GM18498 (cell line): ENCODE data around the gene RAD17.
"Not testable (repeated sequence)": the region's sequence is repeated elsewhere in the genome, so short reads cannot be mapped to it uniquely, and the experiment has no call there.

Source experiments
- ATAC-seq: cut with Tn5 transposase; IDR thresholded peaks from one replicate; pipeline ENCODE4 v1.9.1; 2021; ENCODE audit warnings: mild to moderate bottlenecking, moderate library complexity; ENCODE audit not compliant: unreplicated experiment

The RAD17 gene

DNA sequence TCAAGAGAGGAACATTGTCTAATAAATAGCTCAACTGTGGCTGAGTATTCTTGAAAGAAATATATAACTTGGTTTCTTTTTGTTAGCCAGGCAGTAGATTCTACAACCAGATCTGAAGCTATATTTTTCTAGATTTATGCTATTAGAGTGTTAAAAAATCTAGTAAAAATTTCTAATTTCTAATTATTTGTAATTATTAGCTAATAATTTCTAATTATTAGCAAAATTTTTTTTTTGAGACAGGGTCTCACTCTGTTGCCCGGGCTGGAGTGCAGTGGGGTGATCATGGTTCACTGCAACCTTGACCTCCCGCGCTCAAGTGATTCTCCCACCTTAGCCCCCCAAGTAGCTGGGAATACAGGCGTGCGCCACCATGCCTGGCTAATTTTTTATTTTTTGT lies 2.8 kb downstream of the RAD17 start:
- ATAC-seq = no peak

DNA sequence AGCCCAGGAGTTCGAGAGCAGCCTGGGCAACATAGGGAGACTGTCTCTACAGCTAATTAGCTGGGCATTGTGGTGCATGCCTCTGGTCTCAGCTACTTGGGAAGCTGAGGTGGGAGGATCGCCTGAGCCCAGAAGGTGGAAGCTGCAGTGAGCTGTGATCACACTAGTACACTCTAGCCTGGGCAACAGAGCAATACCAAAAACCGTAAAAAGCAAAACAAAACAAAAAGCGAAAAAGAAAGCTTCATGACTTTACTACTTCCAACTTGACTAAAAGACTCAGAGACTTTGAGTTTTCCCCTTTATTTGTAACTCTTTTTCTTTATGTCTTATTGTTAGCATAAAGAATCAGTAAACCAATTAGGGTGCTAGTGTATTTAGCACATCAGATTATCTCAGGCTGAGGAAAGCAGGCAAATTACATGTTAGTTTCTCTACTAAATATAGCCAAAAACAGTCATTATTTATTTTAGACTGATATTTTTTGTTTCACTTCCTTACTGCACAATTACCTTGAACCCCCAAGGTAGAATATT lies 5.4 kb downstream of the RAD17 start:
- ATAC-seq = peak; percentile 81

DNA sequence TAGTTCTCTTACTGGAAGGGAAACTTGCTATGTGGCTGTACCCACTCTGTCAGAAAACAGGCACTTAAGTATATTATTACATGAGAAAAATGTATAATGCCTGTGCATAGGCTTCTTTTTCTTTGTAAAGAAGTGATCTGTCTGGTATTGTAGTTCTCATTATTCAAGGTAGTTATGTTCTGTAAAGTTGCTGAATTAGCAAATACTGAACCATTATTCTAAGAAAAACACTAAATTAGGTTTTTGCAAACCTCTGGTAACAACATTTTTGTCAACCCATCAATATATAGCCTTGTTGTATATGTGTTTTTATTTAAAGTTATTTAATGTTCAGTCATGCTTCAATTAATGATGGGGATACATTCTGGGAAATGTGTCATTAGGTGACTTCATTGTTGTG lies 8.8 kb downstream of the RAD17 start:
- ATAC-seq = no peak

DNA sequence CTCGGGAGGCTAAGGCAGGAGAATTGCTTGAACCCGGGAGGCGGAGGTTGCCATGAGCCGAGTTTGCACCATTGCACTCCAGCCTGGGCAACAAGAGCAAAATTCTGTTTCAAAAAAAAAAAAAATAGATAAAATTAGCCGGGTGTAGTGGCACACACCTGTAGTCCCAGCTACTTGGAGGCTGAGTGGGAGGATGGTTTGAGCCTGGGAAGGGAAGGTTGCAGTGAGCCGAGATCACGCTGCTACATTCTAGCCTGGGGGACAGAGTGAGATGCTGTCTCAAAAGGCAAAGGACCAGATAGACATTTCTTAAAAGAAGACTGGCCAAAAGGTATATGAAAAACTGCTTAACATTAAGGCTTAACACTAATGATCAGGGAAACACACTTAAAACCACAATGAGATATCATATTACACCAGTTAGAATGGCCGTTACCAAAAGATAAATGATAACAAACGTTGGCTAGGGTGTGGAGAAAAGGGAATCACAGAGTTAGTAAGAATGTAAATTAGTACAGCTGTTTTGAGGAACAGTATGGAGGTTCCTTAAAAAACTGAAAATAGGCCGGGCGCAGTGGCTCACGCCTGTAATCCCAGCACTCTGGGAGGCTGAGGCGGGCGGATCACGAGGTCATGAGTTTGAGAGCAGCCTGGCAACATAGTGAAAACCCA lies 35.2 kb downstream of the RAD17 start:
- no peak for ATAC-seq

DNA sequence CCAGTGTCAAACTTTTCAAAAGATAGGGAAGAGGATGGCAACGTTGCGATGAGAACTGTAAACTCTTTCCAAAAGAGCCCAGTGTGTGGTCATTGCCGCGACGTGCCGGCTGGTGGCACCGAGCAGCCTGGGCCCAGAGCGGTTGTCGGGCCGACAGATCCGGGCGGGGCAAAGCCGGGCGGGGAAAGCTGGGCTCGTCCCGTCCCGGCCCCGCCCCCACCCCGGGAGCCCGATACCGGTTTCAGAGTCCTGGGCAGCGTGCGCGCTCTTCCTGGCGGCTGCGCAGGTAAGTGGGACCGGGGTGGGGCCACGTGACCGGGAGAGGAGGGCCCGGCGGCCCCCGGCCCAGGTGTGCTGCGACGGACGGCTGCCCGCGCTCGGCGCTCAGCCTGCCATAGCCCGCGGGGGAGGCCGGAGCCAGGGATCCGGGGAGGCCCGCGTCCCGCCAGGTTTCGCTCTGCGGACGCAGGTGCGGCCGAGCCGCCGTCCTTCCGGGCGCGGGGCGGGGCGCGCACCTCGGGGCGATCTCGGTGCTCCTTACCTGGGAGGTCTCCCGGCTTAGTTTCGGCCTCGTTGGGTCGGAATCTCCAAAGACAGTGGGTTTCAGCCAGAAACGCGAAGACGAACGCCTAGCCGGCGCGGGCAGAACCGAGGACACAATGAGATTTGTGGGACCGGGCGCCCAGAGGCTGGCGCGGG lies 45.4 kb downstream of the RAD17 start, which contains the start of gene MARVELD2:
Gene MARVELD2 (plus strand): TSS at position 232 of the 699 bp plus-strand sequence. CDS start 4,270 bp downstream, outside the sequence.
- peak; percentile 68 for ATAC-seq

DNA sequence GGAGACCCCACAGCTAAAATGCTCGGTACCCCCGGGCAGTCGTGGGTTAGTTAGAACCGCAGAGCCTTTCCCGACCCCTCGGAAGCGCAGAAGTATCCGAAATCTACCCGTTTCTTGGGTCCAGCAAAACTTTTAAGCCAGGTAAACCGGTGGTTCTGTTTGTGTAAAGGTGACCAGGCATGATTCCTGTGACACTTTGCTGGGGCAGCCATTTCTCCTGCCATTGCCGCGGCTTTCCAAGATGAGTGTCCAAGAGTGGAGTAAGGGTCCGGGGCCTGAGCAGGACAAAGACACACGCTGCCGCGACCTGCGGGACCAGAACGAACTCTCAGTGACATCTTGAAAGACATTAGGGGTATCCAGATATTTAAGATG lies 46.0 kb downstream of the RAD17 start:
- no peak for ATAC-seq

DNA sequence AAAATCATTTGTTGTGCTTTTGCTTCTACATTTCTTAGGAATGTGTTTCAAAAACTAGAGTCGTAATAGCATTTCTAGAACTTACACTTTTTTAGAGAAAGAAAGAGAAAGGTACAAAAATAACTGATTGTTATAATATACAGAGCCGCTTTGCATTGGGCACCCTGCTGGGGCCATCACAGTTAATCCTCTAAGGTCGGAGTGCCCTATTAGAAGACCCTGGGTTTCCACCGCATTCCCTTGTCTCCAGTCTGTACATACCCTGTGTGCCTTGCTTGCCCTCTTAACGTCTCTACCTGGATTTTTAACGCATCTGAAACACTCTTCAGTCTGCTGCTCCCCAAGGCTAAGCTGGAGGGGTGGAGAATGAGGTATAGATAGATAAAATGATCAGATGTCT lies 46.6 kb downstream of the RAD17 start:
- ATAC-seq = no peak

DNA sequence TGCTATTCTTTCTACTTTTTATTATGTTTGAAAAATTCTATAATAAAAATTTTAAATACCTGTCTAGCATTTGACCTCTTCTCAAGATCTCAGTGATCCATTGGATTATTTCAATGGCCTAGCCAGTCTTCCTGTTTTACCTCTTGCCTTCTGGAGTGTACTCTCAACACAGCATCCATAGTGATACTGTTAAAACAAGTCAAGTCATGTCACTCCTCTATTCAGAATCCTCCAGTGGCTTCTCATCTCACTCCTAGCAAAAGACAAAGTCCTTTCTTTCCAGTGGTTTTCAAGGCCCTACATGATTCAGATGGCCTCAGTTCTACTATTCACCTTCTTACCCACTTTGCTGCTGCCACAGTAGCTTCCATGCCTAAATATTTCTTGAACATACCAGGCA lies 47.1 kb downstream of the RAD17 start:
- no peak for ATAC-seq

DNA sequence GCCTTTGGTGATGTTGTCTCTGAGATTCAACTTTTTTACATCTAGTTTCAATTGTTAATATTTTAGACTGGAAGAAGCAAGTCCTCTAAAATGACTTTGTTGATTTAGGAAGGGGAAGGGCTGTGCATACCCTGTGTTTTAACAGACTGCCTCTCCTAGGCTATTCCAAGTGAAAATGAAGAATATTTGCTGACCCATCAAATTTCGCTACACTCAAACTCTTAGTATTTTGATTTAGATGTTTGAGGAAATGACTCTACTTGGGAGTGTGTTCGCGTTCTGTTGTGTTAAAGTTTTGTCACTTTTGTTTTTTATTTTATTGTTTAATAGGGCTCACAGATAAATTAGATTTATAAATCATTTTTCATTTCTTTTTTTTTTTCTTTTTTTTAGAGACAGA lies 48.9 kb downstream of the RAD17 start:
- no peak for ATAC-seq

DNA sequence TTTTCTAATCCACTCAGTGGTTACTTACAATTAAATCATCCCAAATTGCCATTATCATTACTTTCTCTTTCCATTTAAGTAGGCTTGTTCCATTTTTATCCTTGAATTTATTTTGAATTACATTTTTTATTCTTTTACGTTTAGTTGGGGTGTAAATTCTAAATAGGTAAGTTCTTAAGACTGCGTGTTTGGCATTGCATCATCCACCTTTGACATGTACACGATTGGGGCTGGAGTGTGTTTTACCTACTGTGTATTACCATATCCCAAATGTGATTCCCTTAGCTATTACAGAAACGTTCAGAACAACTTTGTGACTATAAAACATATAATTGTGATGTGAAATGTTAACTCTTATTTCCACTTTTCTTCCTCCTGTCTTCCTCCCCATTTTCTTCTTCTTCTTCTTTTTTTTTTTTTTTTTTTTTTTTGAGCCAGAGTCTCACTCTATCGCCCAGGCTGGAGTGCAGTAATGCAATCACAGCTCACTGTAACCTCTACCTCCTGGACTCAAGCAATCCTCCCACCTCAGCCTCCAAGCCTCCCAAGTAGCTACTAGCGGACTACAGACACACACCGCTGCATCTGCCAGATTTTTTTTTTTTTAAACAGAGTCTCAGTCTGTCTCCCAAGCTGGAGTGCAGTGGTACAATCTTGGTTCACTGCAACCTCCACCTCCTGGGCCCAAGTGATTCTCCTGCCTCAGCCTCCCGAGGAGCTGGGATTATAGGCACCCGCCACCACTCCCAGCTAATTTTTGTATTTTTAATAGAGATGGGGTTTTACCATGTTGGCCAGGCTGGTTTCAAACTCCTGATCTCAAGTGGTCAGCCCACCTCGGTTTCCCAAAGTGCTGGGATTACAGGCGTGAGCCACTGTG lies 62.0 kb downstream of the RAD17 start:
- no peak for ATAC-seq

DNA sequence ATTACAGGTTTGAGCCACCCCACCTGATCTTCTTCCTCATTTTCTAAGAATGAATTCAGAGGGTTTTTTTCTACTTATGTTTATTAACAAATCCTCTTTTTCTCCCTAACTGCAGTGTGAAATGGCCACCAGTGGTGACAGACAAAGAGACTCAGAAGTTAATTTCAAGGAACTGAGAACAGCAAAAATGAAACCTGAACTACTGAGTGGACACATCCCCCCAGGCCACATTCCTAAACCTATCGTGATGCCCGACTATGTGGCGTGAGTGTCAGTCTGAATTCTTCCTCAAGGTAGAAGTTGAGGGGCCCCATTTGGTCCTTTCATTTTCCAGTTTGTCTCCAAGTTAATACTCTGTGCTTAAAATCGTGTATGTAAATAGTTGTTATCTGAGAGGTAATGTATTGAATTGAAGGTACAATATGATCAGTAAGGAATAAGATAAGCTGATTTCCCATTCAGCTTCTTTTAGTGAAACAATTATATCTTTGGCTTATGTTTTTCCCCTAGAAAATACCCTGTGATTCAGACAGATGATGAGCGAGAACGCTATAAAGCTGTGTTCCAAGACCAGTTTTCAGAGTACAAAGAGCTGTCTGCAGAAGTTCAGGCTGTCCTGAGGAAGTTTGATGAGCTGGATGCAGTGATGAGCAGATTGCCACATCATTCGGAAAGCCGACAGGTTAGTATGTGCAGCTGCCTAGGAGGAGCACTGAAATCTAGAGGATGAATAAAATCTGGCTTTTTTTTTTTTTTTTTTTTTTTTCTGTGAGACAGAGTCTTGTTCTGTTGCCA lies 63.0 kb downstream of the RAD17 start:
- peak; percentile 74 for ATAC-seq

DNA sequence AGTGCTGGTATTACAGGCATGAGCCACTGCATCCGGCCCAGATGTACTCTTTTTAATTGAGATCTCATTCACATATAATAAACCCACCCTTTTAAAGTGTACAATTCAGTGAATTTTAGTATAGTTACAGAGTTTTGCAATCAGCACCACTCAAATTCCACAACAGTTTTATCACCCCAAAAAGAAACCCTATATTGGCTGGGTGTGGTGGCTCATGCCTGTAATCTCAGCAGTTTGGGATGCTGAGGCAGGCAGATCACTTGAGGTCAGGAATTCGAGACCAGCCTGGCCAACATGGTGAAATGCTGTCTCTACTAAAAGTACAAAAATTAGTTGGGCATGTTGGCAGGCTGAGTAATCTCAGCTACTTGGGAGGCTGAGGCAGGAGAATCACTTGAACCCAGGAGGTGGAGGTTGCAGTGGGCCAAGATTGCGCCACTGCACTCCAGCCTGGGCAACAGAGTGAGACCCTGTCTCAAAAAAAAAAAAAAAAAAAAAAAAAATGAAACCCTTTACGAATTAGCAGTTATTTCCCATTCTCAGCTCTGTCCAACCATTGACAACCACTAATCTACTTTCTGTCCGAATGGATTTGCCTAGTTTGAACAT lies 65.8 kb downstream of the RAD17 start:
- ATAC-seq = not testable (repeated sequence)

DNA sequence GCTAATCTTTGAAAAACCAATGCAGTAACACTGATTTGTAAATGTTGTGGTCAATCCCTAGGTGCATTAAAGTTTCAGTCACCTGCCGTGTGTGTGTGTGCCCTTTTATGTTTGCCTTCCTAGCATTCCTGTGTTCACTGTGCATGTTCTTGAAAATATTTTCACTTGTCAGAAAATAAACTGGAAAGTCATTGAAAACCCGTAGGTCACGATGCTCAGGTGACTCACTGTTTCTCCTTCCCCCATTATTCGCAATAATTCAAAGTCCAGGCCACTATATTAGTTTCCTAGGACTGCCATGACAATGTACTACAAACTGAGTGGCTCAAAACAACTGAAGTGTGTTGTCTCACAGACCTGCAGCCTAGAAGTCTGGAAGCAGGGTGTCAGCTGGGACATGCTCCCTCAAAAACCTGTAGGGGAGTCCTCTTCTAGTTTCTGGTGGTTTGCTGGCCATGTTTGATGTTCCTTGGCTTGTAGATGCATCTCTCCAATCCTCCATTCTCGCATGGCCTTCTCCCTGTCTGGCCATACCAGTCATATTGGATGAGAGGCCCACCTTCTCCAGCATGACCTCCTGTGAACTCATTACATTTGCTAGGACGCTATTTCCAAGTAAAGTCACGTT lies 74.6 kb downstream of the RAD17 start:
- ATAC-seq = no peak

DNA sequence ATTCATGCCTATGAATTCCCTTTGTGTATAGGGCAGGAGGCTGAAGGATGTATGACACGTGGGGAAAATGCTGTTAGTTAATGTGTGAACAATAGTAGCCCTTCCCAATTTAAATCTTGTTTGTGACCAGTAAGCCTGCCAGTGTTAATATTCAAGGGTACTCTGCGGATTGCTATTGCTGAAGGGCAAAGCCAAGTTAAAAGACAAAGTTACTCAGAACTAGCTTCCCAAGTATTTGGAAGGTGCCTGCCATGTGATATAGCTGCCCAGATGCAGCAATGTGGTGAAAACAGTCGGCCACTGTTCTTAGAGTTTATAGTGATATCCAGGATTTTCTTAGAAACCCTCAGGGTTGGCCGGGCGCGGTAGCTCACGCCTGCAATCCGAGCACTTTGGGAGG lies 79.9 kb downstream of the RAD17 start:
- ATAC-seq = no peak

DNA sequence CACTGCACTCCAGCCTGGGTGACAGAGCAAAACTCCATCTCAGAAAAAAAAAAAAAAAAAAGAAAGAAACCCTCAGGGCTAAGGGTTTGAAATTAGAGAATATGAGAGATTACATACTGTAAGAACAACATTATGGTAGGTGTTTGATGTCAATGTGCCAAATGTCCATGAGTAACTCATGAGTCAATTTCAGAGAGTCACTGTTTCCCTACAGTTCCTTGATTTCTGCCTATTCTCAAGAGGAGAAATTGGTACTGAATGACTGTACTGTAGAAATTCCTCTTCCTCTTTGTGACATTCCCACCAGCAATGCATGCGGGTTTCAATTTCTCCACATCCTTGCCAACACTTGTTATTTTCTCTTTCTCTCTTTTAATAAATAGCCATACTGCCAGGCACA lies 80.5 kb downstream of the RAD17 start:
- no peak for ATAC-seq

DNA sequence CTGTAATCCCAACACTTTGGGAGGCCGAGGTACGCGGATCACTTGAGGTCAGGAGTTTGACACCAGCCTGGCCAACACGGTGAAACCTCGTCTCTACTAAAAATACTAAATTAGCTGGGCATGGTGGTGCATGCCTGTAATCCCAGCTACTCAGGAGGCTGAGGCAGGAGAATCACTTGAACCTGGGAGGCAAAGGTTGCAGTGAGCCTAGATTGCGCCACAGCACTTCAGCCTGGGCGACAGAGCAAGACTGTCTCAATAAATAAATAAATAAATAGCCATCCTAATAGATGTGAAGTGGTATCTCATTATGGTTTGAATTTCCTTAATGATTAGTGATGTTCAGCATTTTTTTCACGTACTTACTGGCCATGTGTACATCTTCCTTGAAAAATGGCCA lies 80.9 kb downstream of the RAD17 start:
- ATAC-seq = not testable (repeated sequence)

DNA sequence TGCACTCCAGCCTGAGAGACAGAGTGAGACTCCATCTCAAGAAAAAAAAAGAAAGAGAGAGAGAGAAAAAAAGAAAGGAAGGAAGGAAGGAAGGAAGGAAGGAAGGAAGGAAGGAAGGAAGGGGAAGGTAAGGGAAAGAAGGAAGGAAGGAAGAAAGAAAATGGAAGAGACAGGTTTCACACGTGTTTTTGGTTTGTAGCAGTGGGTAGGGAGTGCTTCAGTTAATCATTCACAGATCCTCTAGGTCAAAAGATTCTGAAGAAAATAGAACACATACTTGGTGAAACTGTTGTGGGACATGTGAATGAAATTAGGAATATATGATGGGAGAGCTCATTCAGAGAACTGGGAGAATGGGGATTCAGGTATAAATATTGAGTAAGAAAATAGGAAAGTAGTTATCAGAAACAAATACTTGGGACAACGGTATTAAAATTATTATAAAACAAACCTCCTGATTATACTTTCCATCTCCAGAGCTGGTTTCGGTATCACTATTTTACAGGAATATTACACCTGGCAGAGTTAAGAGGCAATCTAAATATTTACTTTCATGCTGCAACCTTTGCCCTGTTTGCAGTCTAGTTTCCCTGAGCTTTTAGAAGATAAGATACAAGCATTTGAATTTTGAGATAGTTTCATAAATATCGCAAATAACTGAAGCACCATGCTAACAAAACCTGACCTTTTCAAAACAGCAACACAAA lies 82.5 kb downstream of the RAD17 start:
- ATAC-seq = no peak

DNA sequence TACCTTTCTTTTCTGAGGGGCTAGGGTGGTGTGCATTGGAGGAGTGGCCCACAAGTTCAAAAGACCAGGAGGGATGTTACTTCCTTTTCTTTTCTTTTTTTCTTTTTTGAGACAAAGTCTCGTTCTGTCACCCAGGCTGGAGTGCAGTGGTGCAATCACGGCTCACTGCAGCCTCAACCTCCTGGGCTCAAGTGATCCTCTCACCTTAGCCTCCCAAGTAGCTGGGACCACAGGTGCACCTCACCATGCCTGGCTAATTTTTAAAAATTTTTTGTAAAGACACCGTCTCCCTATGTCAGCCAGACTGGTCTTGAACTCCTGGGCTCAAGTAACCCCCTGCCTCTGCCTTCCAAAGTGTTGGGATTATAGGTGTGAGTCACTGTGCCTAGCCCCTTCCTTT lies 83.9 kb downstream of the RAD17 start:
- ATAC-seq = not testable (repeated sequence)
